Measurements from ENCODE around the gene HPCAL1. TPM values are rescaled to one million over a fixed set of nuclear protein-coding genes. Genes with fewer than 3 reads are reported as not detected.

The HPCAL1 gene
- total RNA-seq, 1 donor from 2014 or later: 12.3 TPM

DNA sequence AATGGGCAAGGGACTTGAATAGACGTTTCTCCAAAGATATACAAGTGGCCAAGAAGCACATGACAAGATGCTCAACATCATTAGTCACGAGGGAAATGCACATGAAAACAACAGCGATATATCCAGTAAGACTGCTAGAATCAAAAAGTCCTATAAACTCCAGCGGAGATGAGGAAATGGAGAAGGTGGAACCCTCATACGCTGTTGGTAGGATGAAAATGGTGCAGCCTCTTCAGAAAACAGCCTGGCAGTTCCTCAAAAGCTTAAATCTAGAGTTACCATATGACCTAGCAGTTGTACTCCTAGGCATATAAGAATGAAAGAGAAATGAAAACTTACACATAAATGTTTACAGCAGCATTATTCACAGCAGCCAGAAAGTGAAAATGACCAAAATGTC lies 48.1 kb downstream of the HPCAL1 start:
- no peak for FAIRE-seq
- H3K36me3 Mint-ChIP-seq (ENCODE audit: low read depth, unreplicated experiment): peaks cover 10% of the 10 kb centered on the region

DNA sequence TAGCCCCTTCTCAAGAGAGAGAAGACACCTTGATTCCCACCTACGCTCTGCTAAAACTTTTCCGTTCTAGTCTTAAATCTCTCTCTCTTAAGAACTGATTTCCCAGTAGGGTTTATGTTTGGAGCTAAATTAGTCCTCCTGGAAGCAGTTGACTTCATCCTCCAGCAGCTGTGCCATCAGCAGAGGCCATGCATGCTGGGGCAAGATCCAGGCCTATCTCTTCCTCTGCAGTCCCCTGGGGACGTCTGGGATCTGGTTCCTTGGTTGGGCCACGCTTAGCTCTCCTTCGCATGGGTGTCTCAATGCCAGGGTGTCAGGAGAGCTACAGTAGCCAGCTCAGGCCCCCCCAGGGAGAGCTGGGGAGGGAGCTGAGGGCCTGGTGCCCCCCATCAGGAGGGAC lies 49.7 kb downstream of the HPCAL1 start:
- no peak overlapping the region for H3K27ac Mint-ChIP-seq (ENCODE audit: unreplicated experiment)
- Histone ChIP-seq H3K4me2 (ENCODE audit: low read length) (no peak overlapping the region), H3K27me3 (ENCODE audit: insufficient read depth, low read length) (no peaks in the 10 kb centered on the region), H2AFZ (ENCODE audit: low read depth, low read length) (no peak overlapping the region), H3K9ac (ENCODE audit: low read length) (no peak overlapping the region), H3K27ac (ENCODE audit: low read depth, low read length) (no peak overlapping the region), H3K36me3 (ENCODE audit: insufficient read depth, low read length) (no peaks in the 10 kb centered on the region), H4K20me1 (ENCODE audit: insufficient read depth, low read length) (peaks cover 35% of the 10 kb centered on the region), H3K9me3 (ENCODE audit: insufficient read depth, low read depth, low read length) (no peaks in the 10 kb centered on the region), H3K4me3 (ENCODE audit: insufficient read depth, low read depth, low read length) (no peak overlapping the region), H3K4me1 (ENCODE audit: insufficient read depth, low read length) (peaks cover 4% of the 10 kb centered on the region), H3K79me2 (ENCODE audit: insufficient read depth, low read length) (peaks cover 30% of the 10 kb centered on the region)
- peaks cover 10% of the 10 kb centered on the region for H3K36me3 Mint-ChIP-seq (ENCODE audit: low read depth, unreplicated experiment)
- no peaks in the 10 kb centered on the region for H3K9me3 Mint-ChIP-seq (ENCODE audit: unreplicated experiment)
- no peak overlapping the region for H3K4me3 Mint-ChIP-seq (ENCODE audit: unreplicated experiment)
- peaks cover 13% of the 10 kb centered on the region for H3K4me1 Mint-ChIP-seq (ENCODE audit: low read depth, unreplicated experiment)
- DNase-seq (ENCODE audit: low read depth): no peak
- no peak for FAIRE-seq
- H3K27me3 Mint-ChIP-seq (ENCODE audit: low read depth, unreplicated experiment): peaks cover 9% of the 10 kb centered on the region
- TF ChIP-seq, protein P1, sequence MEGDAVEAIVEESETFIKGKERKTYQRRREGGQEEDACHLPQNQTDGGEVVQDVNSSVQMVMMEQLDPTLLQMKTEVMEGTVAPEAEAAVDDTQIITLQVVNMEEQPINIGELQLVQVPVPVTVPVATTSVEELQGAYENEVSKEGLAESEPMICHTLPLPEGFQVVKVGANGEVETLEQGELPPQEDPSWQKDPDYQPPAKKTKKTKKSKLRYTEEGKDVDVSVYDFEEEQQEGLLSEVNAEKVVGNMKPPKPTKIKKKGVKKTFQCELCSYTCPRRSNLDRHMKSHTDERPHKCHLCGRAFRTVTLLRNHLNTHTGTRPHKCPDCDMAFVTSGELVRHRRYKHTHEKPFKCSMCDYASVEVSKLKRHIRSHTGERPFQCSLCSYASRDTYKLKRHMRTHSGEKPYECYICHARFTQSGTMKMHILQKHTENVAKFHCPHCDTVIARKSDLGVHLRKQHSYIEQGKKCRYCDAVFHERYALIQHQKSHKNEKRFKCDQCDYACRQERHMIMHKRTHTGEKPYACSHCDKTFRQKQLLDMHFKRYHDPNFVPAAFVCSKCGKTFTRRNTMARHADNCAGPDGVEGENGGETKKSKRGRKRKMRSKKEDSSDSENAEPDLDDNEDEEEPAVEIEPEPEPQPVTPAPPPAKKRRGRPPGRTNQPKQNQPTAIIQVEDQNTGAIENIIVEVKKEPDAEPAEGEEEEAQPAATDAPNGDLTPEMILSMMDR (IDR thresholded peaks at IDR 0.05; ENCODE audit: insufficient read depth, low read depth, low read length): no peak
- TF ChIP-seq EZH2 (IDR thresholded peaks at IDR 0.05; ENCODE audit: insufficient read depth, low read length): no peak

More for the DNA sequence above, 48.1 kb downstream of the HPCAL1 start:
- H3K4me1 Mint-ChIP-seq (ENCODE audit: low read depth, unreplicated experiment): peaks cover 21% of the 10 kb centered on the region
- Histone ChIP-seq H3K79me2 (ENCODE audit: insufficient read depth, low read length) (peaks cover 37% of the 10 kb centered on the region), H3K4me2 (ENCODE audit: low read length) (no peak overlapping the region), H3K9me3 (ENCODE audit: insufficient read depth, low read depth, low read length) (no peaks in the 10 kb centered on the region), H2AFZ (ENCODE audit: low read depth, low read length) (no peak overlapping the region), H3K4me3 (ENCODE audit: insufficient read depth, low read depth, low read length) (no peak overlapping the region), H3K9ac (ENCODE audit: low read length) (no peak overlapping the region), H3K36me3 (ENCODE audit: insufficient read depth, low read length) (no peaks in the 10 kb centered on the region), H3K4me1 (ENCODE audit: insufficient read depth, low read length) (peaks cover 9% of the 10 kb centered on the region), H3K27ac (ENCODE audit: low read depth, low read length) (no peak overlapping the region), H3K27me3 (ENCODE audit: insufficient read depth, low read length) (no peaks in the 10 kb centered on the region), H4K20me1 (ENCODE audit: insufficient read depth, low read length) (peaks cover 37% of the 10 kb centered on the region)
- TF ChIP-seq, protein P1 (IDR thresholded peaks at IDR 0.05; ENCODE audit: insufficient read depth, low read depth, low read length): no peak
- TF ChIP-seq EZH2 (IDR thresholded peaks at IDR 0.05; ENCODE audit: insufficient read depth, low read length): no peak
- no peak overlapping the region for H3K27ac Mint-ChIP-seq (ENCODE audit: unreplicated experiment)
- DNase-seq (ENCODE audit: low read depth): no peak
- no peak overlapping the region for H3K4me3 Mint-ChIP-seq (ENCODE audit: unreplicated experiment)
- H3K27me3 Mint-ChIP-seq (ENCODE audit: low read depth, unreplicated experiment): peaks cover 5% of the 10 kb centered on the region
- H3K9me3 Mint-ChIP-seq (ENCODE audit: unreplicated experiment): no peaks in the 10 kb centered on the region

DNA sequence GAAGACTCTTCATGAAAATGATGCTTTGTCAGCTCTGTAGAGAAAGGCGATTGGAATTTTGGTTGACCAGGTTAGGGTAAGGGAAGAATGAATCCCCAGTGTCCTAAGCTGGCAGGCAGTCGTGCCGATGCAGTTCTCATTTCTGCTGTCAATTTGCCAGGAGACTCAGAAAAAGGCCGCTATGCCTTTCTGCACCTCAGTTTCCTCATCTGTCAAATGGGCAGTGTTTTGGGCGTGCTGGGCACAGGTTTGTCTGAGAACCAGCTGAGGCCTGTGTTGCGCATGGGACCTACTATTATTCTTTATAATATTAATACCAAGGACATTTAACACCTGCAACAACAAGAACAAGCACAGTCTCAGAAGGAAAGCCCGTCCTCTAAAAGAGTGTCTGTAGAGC lies 50.3 kb downstream of the HPCAL1 start:
- H3K4me1 ChIP-seq (ENCODE audit: insufficient read depth, low read length): no peaks in the 10 kb centered on the region
- no peak overlapping the region for H3K27ac ChIP-seq (ENCODE audit: low read depth, low read length)
- DNase-seq (ENCODE audit: low read depth): no peak

More for the DNA sequence above, 50.3 kb downstream of the HPCAL1 start:
- H3K4me3 ChIP-seq (ENCODE audit: insufficient read depth, low read depth, low read length): no peak overlapping the region
- FAIRE-seq: no peak
- Mint-ChIP-seq H3K4me1 (ENCODE audit: low read depth, unreplicated experiment) (peaks cover 9% of the 10 kb centered on the region), H3K27me3 (ENCODE audit: low read depth, unreplicated experiment) (peaks cover 13% of the 10 kb centered on the region), H3K9me3 (ENCODE audit: unreplicated experiment) (no peaks in the 10 kb centered on the region), H3K36me3 (ENCODE audit: low read depth, unreplicated experiment) (peaks cover 10% of the 10 kb centered on the region), H3K27ac (ENCODE audit: unreplicated experiment) (no peak overlapping the region), H3K4me3 (ENCODE audit: unreplicated experiment) (no peak overlapping the region)
- no peaks in the 10 kb centered on the region for H3K36me3 ChIP-seq (ENCODE audit: insufficient read depth, low read length)
- H4K20me1 ChIP-seq (ENCODE audit: insufficient read depth, low read length): peaks cover 29% of the 10 kb centered on the region
- no peak overlapping the region for H2AFZ ChIP-seq (ENCODE audit: low read depth, low read length)
- H3K9ac ChIP-seq (ENCODE audit: low read length): no peak overlapping the region
- H3K9me3 ChIP-seq (ENCODE audit: insufficient read depth, low read depth, low read length): no peaks in the 10 kb centered on the region
- no peak for TF ChIP-seq EZH2 (IDR thresholded peaks at IDR 0.05; ENCODE audit: insufficient read depth, low read length)
- TF ChIP-seq, protein P1 (IDR thresholded peaks at IDR 0.05; ENCODE audit: insufficient read depth, low read depth, low read length): no peak
- H3K27me3 ChIP-seq (ENCODE audit: insufficient read depth, low read length): no peaks in the 10 kb centered on the region
- no peak overlapping the region for H3K4me2 ChIP-seq (ENCODE audit: low read length)
- H3K79me2 ChIP-seq (ENCODE audit: insufficient read depth, low read length): peaks cover 24% of the 10 kb centered on the region
